HL-60 (cell line): ENCODE results near the gene DIP2A.

Source experiments
- DNase-seq, 2 experiments: peaks; one replicate each; pipeline ENCODE4 v3.0.0-alpha.2; 2010 to 2020; ENCODE audit warnings: low read depth in 1 of 2, low spot score in 1 of 2
- H3K27ac ChIP-seq: fragments of 250-450 bp; sonication (Bioruptor Pico); replicated peaks from 2 replicates; pipeline ENCODE4 v1.5.1; 2020; ENCODE audit warnings: mild to moderate bottlenecking, moderate library complexity
- H3K27me3 ChIP-seq: fragments of 250-450 bp; sonication (Bioruptor Pico); 2 replicates; pipeline ENCODE4 v1.5.1; 2021; ENCODE audit warnings: mild to moderate bottlenecking, moderate library complexity; ENCODE audit not compliant: insufficient read depth, poor library complexity, severe bottlenecking
- H3K4me3 ChIP-seq: replicated peaks from 2 replicates; pipeline ENCODE4 v1.5.1; 2011; ENCODE audit warnings: mild to moderate bottlenecking, control low read depth, low read length; ENCODE audit not compliant: insufficient read depth
- CTCF ChIP-seq: IDR thresholded peaks from one replicate; pipeline ENCODE4 v1.5.1; 2011; ENCODE audit warnings: low read length, control low read depth, inconsistent platforms; ENCODE audit not compliant: insufficient read depth
- GABPA ChIP-seq: IDR thresholded peaks from 2 replicates; pipeline ENCODE4 v1.6.1; 2012; ENCODE audit warnings: low read depth
- POLR2AphosphoS5 ChIP-seq: IDR thresholded peaks from 2 replicates; pipeline ENCODE4 v1.6.1; 2012; ENCODE audit warnings: low read depth
- REST ChIP-seq: IDR thresholded peaks from 2 replicates; pipeline ENCODE4 v1.6.1; 2012; ENCODE audit warnings: low read depth; ENCODE audit not compliant: insufficient replicate concordance
- SPI1 ChIP-seq: IDR thresholded peaks from 2 replicates; pipeline ENCODE4 v1.6.1; 2012; ENCODE audit warnings: low read depth, mild to moderate bottlenecking, borderline replicate concordance

DIP2A gene

GRCh38 chr21:46507562-46507961, 48.9 kb downstream of the DIP2A start:
- Histone ChIP-seq H3K27me3 (no peaks in the 10 kb centered on the region), H3K27ac (no peak overlapping the region), H3K4me3 (no peak overlapping the region)
- TF ChIP-seq CTCF: no peak
- no peak for DNase-seq

GRCh38 chr21:46509741-46510502, 51.2 kb downstream of the DIP2A start:
- H3K27me3 ChIP-seq: no peaks in the 10 kb centered on the region
- no peak overlapping the region for H3K4me3 ChIP-seq
- DNase-seq: no peak
- TF ChIP-seq REST: no peak
- no peak for TF ChIP-seq POLR2AphosphoS5
- TF ChIP-seq SPI1: no peak
- H3K27ac ChIP-seq: no peak overlapping the region

GRCh38 chr21:46515109-46515508, 56.4 kb downstream of the DIP2A start:
- no peak overlapping the region for H3K27ac ChIP-seq

GRCh38 chr21:46516068-46516467, 57.4 kb downstream of the DIP2A start:
- TF ChIP-seq POLR2AphosphoS5 (no peak), CTCF (no peak), REST (no peak), SPI1 (no peak), GABPA (no peak)
- DNase-seq: no peak
- Histone ChIP-seq H3K27me3 (no peaks in the 10 kb centered on the region), H3K4me3 (no peak overlapping the region), H3K27ac (no peak overlapping the region)

More at GRCh38 chr21:46515109-46515508, 56.4 kb downstream of the DIP2A start:
- TF ChIP-seq CTCF: no peak
- peak; percentile 97 for TF ChIP-seq SPI1
- DNase-seq: peak in 1 of 2 experiments; percentile 16
- no peak overlapping the region for H3K4me3 ChIP-seq
- H3K27me3 ChIP-seq: no peaks in the 10 kb centered on the region
